ENCODE data around the gene RFLNA.

- no peak for TF ChIP-seq CTCF (optimal IDR thresholded peaks at IDR 0.05 in 1 of 3, IDR thresholded peaks at IDR 0.05 in 1 of 3, conservative IDR thresholded peaks at IDR 0.05 in 1 of 3; ENCODE audit: extremely low read depth in 1 of 3, insufficient read depth in 2 of 3, low read length in 3 of 3)
- no peak for TF ChIP-seq EZH2 (IDR thresholded peaks at IDR 0.05; ENCODE audit: low read length)
These were observed 46.8 kb downstream of the RFLNA start for GRCh38 chr12:124341645-124342069.
